Activated T-cell treated with anti-CD3 and anti-CD28 coated beads for 4 hours (primary cell): ENCODE results near the gene VKORC1L1.
"Not testable (repeated sequence)": the region's sequence is repeated elsewhere in the genome, so short reads cannot be mapped to it uniquely, and the experiment has no call there.

Experiments
- DNase-seq: peaks from one replicate; pipeline ENCODE4 v3.0.0-alpha.2; 2020

The VKORC1L1 gene

GRCh38 chr7:65872776-65873581, at the start of gene VKORC1L1:
Gene VKORC1L1, plus strand, starts transcription at chr7:65873074. Its CDS starts 298 bp downstream, at chr7:65873372.
- DNase-seq: peak; percentile 88

GRCh38 chr7:65827366-65827765, 45.5 kb upstream of the VKORC1L1 start:
- no peak for DNase-seq

DNA sequence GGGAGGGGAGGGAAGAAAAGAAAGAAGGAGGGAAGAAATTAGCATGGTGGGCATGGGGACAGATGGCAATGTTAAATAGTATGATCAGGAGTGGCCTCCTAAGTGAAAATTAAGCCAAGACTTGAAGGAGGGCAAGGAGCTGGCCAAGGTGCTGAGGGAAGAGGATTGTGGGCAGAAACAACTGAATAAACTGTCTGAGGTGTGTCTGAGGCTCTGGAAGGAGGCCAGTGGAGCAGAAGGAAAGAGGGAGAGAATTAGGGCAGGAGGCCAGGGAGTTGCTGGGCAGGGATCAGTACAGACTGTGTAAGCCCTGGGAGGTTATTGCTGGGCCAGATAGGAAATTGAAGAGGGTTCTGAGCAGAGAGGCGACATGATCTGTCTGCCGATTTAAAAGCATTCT, 40.6 kb upstream of the VKORC1L1 start:
- DNase-seq: no peak

DNA sequence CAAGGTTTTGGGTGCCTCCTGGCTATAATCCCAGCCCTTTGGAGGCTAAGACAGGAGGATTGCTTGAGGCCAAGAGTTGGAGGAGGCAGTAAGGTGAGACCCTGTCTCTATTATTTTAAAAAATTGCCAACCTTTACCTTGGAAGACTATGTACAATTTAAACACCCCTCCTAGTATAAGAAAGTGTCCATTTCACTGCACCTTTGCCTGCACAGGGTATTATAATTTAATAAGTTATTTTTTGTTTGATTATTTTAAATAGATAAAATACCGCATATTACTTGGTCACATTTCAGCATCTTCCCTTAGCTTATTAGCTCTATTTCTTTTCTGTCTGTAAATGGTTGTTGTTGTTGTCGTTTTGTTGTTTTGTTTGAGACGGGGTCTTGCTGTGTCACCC, 36.2 kb upstream of the VKORC1L1 start:
- not testable (repeated sequence) for DNase-seq

DNA sequence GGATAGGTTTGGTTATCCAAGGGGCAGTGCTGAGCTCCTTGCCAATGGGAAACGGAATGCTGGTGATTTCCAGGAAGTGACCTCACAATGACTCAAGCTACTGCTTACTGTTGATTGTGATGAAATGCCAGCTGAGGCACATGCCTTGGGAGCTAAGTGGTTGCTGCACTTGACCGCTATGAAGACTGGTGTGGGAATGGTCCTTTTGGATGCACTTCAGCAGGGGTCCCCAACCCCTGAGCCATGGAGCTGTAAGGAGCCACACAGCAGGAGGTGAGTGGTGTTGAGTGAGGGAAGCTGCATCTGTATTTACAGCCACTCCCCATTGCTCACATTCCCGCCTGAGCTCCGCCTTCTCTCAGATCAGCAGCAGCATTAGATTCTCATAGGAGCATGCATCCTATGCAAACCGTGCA, 35.3 kb upstream of the VKORC1L1 start:
- not testable (repeated sequence) for DNase-seq

- DNase-seq: no peak
Measured at GRCh38 chr7:65839846-65840245, 33.0 kb upstream of the VKORC1L1 start.

DNA sequence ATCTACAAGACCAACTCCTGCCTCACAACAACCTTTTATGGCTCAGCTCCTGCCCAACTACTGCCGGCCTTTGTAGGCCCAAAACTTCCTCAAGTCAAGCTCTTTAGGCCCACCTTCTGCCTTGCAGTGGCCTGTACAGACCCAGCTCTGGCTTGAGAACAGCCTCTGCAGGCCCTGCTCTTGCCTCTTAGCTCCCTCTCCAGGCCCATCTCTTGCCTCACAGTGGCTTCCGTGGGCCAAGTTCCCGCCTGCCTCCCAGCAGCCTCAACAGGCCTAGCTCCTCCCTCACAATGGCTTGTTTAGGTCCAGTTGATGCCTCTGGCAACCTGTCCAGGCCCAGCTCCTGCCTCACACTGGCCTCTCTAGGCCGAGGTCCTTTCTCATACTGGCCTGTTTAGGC, 32.4 kb upstream of the VKORC1L1 start:
- DNase-seq: no peak

DNA sequence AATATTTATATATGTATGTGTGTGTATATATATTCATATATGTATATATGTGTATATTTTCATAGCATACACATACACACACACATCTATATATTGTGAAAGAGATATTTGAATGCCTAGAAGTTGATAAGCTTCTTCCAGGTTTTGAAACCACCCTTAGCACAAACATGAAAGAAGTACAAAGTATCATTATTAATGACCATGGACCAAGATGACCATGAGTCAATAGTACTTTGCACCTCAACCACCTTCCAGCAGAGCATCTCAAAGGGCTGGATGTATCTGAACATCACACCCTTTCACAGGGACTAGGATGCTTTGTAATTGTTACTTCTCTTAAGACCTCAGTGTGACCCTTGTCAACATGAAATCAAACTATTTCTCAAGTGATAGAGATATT, 29.3 kb upstream of the VKORC1L1 start:
- DNase-seq: not testable (repeated sequence)

DNA sequence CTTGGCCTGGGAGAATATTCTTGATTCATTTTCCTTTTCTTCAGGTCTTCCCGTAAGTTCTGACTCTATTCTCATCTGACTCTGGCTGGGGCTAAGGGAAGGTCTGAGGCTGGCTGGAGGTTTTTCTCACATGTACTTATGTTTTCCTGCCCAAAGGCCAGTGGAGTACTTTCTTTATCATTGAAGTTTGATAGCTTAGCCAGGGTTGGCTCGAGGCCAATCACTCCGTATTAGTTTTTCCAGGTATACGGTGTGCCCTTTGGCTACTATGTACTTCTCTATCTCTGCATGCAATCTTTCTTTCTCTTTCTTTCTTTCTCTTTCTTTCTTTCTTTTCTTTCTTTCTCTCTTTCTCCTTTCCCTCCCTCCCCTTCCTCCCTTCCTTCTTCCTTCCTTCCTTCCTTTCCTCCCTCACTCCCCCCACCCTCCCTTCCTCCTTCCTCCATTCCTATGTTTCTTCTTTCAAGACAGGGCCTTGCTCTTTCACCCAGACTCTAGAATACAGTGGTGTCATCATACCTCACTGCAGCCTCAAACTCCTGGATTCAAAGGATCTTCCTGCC, 26.8 kb upstream of the VKORC1L1 start:
- no peak for DNase-seq

GRCh38 chr7:65853426-65853825, 19.4 kb upstream of the VKORC1L1 start:
- DNase-seq: not testable (repeated sequence)

DNA sequence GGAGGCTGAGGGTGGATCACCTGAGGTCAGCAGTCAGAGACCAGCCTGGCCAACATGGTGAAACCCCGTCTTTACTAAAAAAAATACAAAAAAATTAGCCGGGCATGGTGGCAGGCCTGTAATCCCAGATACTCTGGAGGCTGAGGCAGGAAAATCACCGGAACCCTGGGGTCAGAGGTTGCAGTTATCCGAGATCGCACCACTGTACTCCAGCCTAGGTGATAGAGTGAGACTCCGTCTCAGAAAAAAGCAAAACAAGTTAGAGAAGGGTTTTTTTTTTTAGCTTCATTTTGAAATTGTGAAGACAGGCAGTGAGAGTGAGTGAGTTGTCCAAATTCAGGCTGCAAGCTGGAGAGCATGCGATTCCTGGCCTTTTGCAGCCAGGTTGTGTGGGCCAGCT, 19.0 kb upstream of the VKORC1L1 start:
- not testable (repeated sequence) for DNase-seq

- not testable (repeated sequence) for DNase-seq
Measured at GRCh38 chr7:65857321-65857894, 15.5 kb upstream of the VKORC1L1 start.

DNA sequence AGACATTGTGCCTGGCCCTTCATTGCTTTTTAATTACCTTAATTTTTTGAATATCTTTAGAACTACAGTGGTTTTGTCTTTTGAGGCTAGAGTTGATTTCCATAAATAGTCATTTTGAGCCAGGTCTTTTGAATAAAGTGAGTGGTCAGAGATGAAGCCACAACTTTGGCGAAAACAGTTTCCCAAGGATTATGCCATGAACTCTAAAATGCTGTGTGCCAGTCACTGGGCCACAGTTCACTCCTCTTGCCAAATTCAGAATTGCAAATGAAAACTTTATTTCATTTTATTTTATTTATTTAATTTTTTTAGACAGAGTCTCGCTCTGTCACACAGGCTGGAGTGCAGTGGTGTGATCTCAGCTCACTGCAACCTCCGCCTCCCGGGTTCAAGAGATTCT, 14.2 kb upstream of the VKORC1L1 start:
- not testable (repeated sequence) for DNase-seq

- DNase-seq: not testable (repeated sequence)
Measured at GRCh38 chr7:65866244-65866643, 6.6 kb upstream of the VKORC1L1 start.

GRCh38 chr7:65867681-65868080, 5.2 kb upstream of the VKORC1L1 start:
- DNase-seq: not testable (repeated sequence)

- not testable (repeated sequence) for DNase-seq
Measured at GRCh38 chr7:65869312-65869711, 3.6 kb upstream of the VKORC1L1 start.

- not testable (repeated sequence) for DNase-seq
Measured at GRCh38 chr7:65871451-65871850, 1.4 kb upstream of the VKORC1L1 start.

GRCh38 chr7:65873582-65874193, 814 bp downstream of the VKORC1L1 start:
- not testable (repeated sequence) for DNase-seq

GRCh38 chr7:65875715-65876114, 2.8 kb downstream of the VKORC1L1 start:
- not testable (repeated sequence) for DNase-seq

DNA sequence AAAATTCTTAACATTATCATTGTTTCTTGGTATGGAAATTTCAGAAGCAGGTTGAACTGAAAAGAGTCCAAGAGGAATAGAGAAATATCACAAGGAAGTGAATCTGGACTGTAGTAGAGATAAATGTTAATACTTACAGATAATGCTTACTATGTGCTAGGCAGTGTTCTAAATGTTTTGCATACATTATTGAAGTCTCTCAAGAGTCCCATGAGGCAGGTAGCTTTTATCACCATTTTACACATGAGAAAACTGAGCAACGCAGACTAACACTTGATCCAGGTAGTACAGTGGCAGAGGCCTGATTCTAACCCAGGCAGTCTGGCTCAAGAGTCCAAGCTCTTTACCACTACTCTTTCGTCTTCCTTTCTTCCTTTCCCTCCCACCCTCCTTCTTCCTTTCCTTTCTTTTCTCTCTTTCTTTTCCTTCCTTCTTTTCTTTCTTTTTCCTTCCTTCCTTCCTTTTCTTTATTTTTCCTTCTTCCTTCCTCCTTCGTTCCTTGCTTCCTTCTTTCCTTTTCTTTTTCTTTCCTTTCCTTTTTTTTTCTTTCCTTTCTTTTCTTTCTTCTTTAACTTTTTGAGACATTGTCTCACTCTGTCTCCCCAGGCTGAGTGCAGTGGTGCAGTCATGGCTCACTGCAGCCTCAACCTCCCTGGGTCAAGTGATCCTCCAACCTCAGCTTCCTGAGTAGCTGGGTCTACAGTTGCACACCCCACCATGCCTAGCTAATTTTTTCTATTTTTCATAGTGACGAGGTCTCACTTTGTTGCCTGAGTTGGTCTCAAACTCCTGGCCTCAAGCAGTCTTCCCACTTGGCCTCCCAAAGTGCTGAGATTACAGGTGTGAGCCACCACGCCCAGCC, 6.6 kb downstream of the VKORC1L1 start:
- not testable (repeated sequence) for DNase-seq

GRCh38 chr7:65880242-65880641, 7.4 kb downstream of the VKORC1L1 start:
- DNase-seq: not testable (repeated sequence)

DNA sequence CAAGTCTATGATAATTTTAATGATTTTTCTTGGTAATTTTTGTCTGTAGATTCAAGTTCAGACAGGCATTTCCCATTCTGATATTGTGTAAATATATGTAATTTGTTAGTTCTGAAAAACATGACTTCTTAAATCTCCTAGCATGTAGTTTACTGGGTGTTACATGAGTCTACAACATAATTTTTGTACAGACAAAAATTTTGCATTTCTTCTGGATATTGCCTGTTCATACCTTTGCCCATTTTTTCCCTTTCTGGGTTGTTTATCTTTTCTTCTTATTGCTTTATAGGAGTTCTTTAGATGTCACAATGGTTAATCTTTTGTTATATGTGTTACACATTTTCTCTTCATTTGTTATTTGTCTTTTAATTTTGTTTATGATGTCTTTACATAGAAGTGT, 12.1 kb downstream of the VKORC1L1 start:
- DNase-seq: not testable (repeated sequence)
